Stimulated activated naive CD8-positive, alpha-beta T cell treated with anti-CD3 and anti-CD28 coated beads, Interleukin-15, Interleukin-2, amounts not matched to agents 100 ng/mL and 50 ng/mL, for 24 hours (primary cell): ENCODE measurements around the gene NOTCH4.
"Not testable (repeated sequence)": the region's sequence is repeated elsewhere in the genome, so short reads cannot be mapped to it uniquely, and the experiment has no call there.

Experiments used
- H3K27ac Mint-ChIP-seq: one replicate; pipeline ENCODE4 v1.8.0; 2021; ENCODE audit warnings: mild to moderate bottlenecking, mixed read lengths
- H3K27me3 Mint-ChIP-seq: one replicate; pipeline ENCODE4 v1.8.0; 2021; ENCODE audit warnings: mixed read lengths
- H3K36me3 Mint-ChIP-seq: one replicate; pipeline ENCODE4 v1.8.0; 2021; ENCODE audit warnings: low read depth, mixed read lengths
- H3K4me1 Mint-ChIP-seq: one replicate; pipeline ENCODE4 v1.8.0; 2021; ENCODE audit warnings: low read depth, mixed read lengths
- H3K4me3 Mint-ChIP-seq: one replicate; pipeline ENCODE4 v1.8.0; 2021; ENCODE audit warnings: mild to moderate bottlenecking, mixed read lengths
- H3K9me3 Mint-ChIP-seq: one replicate; pipeline ENCODE4 v1.8.0; 2021; ENCODE audit warnings: mixed read lengths

NOTCH4 gene

GRCh38 chr6:32192608-32193039 lies 31.2 kb downstream of the NOTCH4 start, which contains the start of gene GPSM3:
GPSM3 (minus strand) TSS chr6:32192643; CDS start chr6:32192513, 130 bp downstream.
- no peaks in the 10 kb centered on the region for H3K9me3 Mint-ChIP-seq
- peak within 1 kb of the TSS; percentile 96 for H3K27ac Mint-ChIP-seq
- H3K36me3 Mint-ChIP-seq: peaks cover 11% of the 10 kb centered on the region
- H3K4me1 Mint-ChIP-seq: peaks cover 68% of the 10 kb centered on the region
- peak within 1 kb of the TSS; percentile 94 for H3K4me3 Mint-ChIP-seq
- no peaks in the 10 kb centered on the region for H3K27me3 Mint-ChIP-seq

GRCh38 chr6:32191696-32192607 lies 31.9 kb downstream of the NOTCH4 start:
- Mint-ChIP-seq H3K4me1 (peaks cover 72% of the 10 kb centered on the region), H3K27me3 (no peaks in the 10 kb centered on the region), H3K4me3 (peak overlapping the region; percentile 94), H3K27ac (peak overlapping the region; percentile 96), H3K9me3 (no peaks in the 10 kb centered on the region), H3K36me3 (peaks cover 18% of the 10 kb centered on the region)

- Mint-ChIP-seq H3K4me3 (peak overlapping the region; percentile 94), H3K27me3 (no peaks in the 10 kb centered on the region), H3K27ac (peak overlapping the region; percentile 96), H3K4me1 (peaks cover 73% of the 10 kb centered on the region), H3K36me3 (peaks cover 26% of the 10 kb centered on the region), H3K9me3 (no peaks in the 10 kb centered on the region)
These were observed 32.8 kb downstream of the NOTCH4 start for GRCh38 chr6:32190911-32191677.

GRCh38 chr6:32190054-32190851 lies 33.6 kb downstream of the NOTCH4 start, which contains the start of gene PBX2:
PBX2 (minus strand) TSS chr6:32190202; CDS start chr6:32189915, 287 bp downstream.
- Mint-ChIP-seq H3K27me3 (no peaks in the 10 kb centered on the region), H3K36me3 (peaks cover 33% of the 10 kb centered on the region), H3K9me3 (no peaks in the 10 kb centered on the region), H3K27ac (peak within 1 kb of the TSS; percentile 96), H3K4me3 (peak within 1 kb of the TSS; percentile 94), H3K4me1 (peaks cover 80% of the 10 kb centered on the region)

GRCh38 chr6:32189742-32190053 lies 34.2 kb downstream of the NOTCH4 start:
- H3K4me3 Mint-ChIP-seq: peak overlapping the region; percentile 90
- H3K4me1 Mint-ChIP-seq: peaks cover 74% of the 10 kb centered on the region
- H3K27me3 Mint-ChIP-seq: no peaks in the 10 kb centered on the region
- no peaks in the 10 kb centered on the region for H3K9me3 Mint-ChIP-seq
- peaks cover 33% of the 10 kb centered on the region for H3K36me3 Mint-ChIP-seq
- H3K27ac Mint-ChIP-seq: peak overlapping the region; percentile 89

GRCh38 chr6:32189069-32189741 lies 34.7 kb downstream of the NOTCH4 start:
- Mint-ChIP-seq H3K4me1 (peaks cover 69% of the 10 kb centered on the region), H3K4me3 (peak overlapping the region; percentile 90), H3K27ac (peak overlapping the region; percentile 89), H3K9me3 (no peaks in the 10 kb centered on the region), H3K27me3 (no peaks in the 10 kb centered on the region), H3K36me3 (peaks cover 33% of the 10 kb centered on the region)

GRCh38 chr6:32188381-32189068 lies 35.3 kb downstream of the NOTCH4 start:
- Mint-ChIP-seq H3K27ac (peak overlapping the region; percentile 89), H3K36me3 (peaks cover 34% of the 10 kb centered on the region), H3K9me3 (no peaks in the 10 kb centered on the region), H3K27me3 (no peaks in the 10 kb centered on the region), H3K4me3 (peak overlapping the region; percentile 90), H3K4me1 (peaks cover 65% of the 10 kb centered on the region)

- Mint-ChIP-seq H3K36me3 (peaks cover 40% of the 10 kb centered on the region), H3K4me3 (peak overlapping the region; percentile 90), H3K4me1 (peaks cover 65% of the 10 kb centered on the region), H3K27ac (peak overlapping the region; percentile 90)
- not testable (repeated sequence) for H3K9me3 Mint-ChIP-seq, H3K27me3 Mint-ChIP-seq
These were observed 36.0 kb downstream of the NOTCH4 start for GRCh38 chr6:32187725-32188380.

- peaks cover 67% of the 10 kb centered on the region for H3K4me1 Mint-ChIP-seq
- H3K27me3 Mint-ChIP-seq: no peaks in the 10 kb centered on the region
- H3K36me3 Mint-ChIP-seq: peaks cover 45% of the 10 kb centered on the region
- H3K4me3 Mint-ChIP-seq: peak overlapping the region; percentile 90
- H3K9me3 Mint-ChIP-seq: no peaks in the 10 kb centered on the region
- peak overlapping the region; percentile 90 for H3K27ac Mint-ChIP-seq
These were observed 36.7 kb downstream of the NOTCH4 start for GRCh38 chr6:32187009-32187709.

GRCh38 chr6:32186151-32186840 lies 37.6 kb downstream of the NOTCH4 start:
- peaks cover 60% of the 10 kb centered on the region for H3K4me1 Mint-ChIP-seq

GRCh38 chr6:32185681-32186131 lies 38.2 kb downstream of the NOTCH4 start:
- Mint-ChIP-seq H3K4me1 (peaks cover 58% of the 10 kb centered on the region), H3K36me3 (peaks cover 52% of the 10 kb centered on the region), H3K27ac (peak overlapping the region; percentile 90)
- not testable (repeated sequence) for H3K4me3 Mint-ChIP-seq, H3K9me3 Mint-ChIP-seq, H3K27me3 Mint-ChIP-seq

More at GRCh38 chr6:32186151-32186840, 37.6 kb downstream of the NOTCH4 start:
- not testable (repeated sequence) for H3K9me3 Mint-ChIP-seq, H3K27me3 Mint-ChIP-seq
- peak overlapping the region; percentile 90 for H3K4me3 Mint-ChIP-seq
- peaks cover 48% of the 10 kb centered on the region for H3K36me3 Mint-ChIP-seq
- H3K27ac Mint-ChIP-seq: peak overlapping the region; percentile 90

GRCh38 chr6:32184084-32184640 lies 39.7 kb downstream of the NOTCH4 start, which contains the start of gene AGER:
AGER (minus strand) TSS chr6:32184253; CDS start chr6:32184222, 31 bp downstream.
- peak within 1 kb of the TSS; percentile 51 for H3K27ac Mint-ChIP-seq
- H3K4me1 Mint-ChIP-seq: peaks cover 72% of the 10 kb centered on the region
- H3K36me3 Mint-ChIP-seq: peaks cover 63% of the 10 kb centered on the region
- H3K27me3 Mint-ChIP-seq: no peaks in the 10 kb centered on the region
- H3K9me3 Mint-ChIP-seq: no peaks in the 10 kb centered on the region
- no peak within 1 kb of the TSS for H3K4me3 Mint-ChIP-seq
